Measurements from ENCODE around the gene MICOS13. TPM values are rescaled to one million over a fixed set of nuclear protein-coding genes. Genes with fewer than 3 reads are reported as not detected.

The MICOS13 gene
- total and polyA plus RNA-seq, 12 donors, result 122 to 658 (median 139) TPM

DNA sequence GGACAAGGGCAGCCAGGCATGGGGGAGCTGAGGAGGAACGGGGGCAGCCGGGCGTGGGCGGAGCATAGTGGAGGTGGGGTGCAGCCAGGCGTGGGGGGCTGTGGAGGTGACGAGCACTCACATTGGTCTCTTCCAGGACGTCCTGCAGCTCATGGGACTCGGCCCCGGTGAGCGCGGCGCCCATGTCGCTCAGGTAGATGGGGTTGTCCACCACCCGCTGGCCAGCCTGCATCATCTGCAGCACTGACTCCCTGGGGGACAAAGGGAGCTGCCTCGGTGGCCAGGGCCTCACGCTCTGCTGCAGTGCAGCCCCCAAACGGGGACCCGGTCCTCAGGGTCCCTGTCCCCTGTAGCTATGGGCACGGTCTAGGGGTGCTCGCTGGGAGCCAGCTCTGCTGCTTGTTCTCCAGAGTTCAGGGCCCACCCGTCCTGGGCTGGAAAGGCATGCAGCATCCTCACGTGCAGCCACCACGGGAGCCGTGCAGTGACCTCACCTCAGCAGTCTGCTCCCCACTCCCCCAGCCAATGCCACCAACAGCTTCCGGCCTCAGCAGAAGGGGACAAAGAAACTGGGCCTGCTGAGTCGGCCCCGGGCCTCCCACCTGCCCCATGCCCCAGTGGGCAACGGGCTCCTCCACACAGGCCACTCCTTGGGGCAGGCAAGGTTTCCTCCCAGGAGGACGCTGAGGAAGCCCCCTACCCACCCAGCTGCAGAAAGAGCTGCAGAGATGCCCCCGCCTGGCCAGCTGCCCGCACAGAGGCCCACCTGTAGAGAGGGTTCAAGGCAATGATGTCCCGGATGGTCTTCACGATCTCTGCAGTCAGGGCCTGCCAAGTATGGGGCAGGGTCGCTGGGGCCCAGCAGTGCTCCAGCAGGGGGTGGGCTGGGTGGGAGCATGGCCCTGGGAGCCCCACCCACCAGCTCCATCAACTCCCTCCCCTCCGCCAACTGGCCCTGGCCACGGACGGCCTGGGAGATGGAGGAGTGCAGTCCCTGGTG is 27.6 kb upstream of the MICOS13 start:
- Histone ChIP-seq H3K27me3 (no peaks in the 10 kb centered on the region), H3K4me1 (no peaks in the 10 kb centered on the region), H3K4me3 (no peak overlapping the region), H3K27ac (no peak overlapping the region), H3K9me3 (no peaks in the 10 kb centered on the region), H3K36me3 (peaks cover 0 to 100% (median 74%) of the 10 kb centered on the region in 9 donors)
- TF ChIP-seq, protein P1, sequence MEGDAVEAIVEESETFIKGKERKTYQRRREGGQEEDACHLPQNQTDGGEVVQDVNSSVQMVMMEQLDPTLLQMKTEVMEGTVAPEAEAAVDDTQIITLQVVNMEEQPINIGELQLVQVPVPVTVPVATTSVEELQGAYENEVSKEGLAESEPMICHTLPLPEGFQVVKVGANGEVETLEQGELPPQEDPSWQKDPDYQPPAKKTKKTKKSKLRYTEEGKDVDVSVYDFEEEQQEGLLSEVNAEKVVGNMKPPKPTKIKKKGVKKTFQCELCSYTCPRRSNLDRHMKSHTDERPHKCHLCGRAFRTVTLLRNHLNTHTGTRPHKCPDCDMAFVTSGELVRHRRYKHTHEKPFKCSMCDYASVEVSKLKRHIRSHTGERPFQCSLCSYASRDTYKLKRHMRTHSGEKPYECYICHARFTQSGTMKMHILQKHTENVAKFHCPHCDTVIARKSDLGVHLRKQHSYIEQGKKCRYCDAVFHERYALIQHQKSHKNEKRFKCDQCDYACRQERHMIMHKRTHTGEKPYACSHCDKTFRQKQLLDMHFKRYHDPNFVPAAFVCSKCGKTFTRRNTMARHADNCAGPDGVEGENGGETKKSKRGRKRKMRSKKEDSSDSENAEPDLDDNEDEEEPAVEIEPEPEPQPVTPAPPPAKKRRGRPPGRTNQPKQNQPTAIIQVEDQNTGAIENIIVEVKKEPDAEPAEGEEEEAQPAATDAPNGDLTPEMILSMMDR (IDR thresholded peaks at IDR 0.05), result no peak
- ATAC-seq, result peak in 1 of 8 donors; percentile 4
- 93 to 95% methylated on average over 37 of the region's 37 CpGs for WGBS, 2 donors
- no peak for DNase-seq
- intact Hi-C loops (cut with DNase I), result no loop called here

GRCh38 chr19:5706876-5707573 is 26.7 kb upstream of the MICOS13 start:
- no peaks in the 10 kb centered on the region for H3K27me3 ChIP-seq
- TF ChIP-seq, protein P1 (IDR thresholded peaks at IDR 0.05), result no peak
- DNase-seq, result no peak
- no peak overlapping the region for H3K27ac ChIP-seq
- 96% methylated on average over 35 of the region's 35 CpGs for WGBS, 2 donors
- intact Hi-C loops (cut with DNase I), result no loop called here
- H3K9me3 ChIP-seq, result no peaks in the 10 kb centered on the region
- H3K36me3 ChIP-seq, result peaks cover 0 to 94% (median 67%) of the 10 kb centered on the region in 9 donors
- no peak for ATAC-seq
- no peaks in the 10 kb centered on the region for H3K4me1 ChIP-seq
- no peak overlapping the region for H3K4me3 ChIP-seq

DNA sequence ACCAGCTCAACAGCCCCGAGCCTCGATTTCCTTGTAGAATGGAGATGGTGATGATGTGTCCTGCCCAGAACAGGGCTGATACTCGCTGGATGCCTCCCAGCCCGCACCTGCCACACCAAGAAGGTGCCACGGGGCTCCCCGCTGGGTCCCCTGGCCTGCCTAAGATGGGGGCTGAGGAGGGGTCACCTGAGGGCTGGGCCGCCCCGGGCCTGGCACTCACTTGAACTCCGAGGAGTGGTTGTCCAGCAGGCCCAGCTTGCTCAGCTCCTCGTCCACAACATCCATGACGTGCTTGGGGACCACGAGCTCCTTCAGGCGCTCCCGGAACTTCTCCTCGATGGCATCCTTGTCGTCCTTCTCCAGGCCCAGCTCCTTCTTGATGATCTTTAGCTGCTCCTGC is 25.2 kb upstream of the MICOS13 start:
- 84 to 85% methylated on average over 16 of the region's 16 CpGs for WGBS, 2 donors
- intact Hi-C loops (cut with DNase I), result no loop called here
- no peak overlapping the region for H3K4me3 ChIP-seq
- no peak overlapping the region for H3K27ac ChIP-seq
- no peaks in the 10 kb centered on the region for H3K4me1 ChIP-seq
- DNase-seq (no peak), ATAC-seq (peak in 2 of 8 donors; percentile 19 to 25)
- no peaks in the 10 kb centered on the region for H3K9me3 ChIP-seq
- TF ChIP-seq, protein P1 (IDR thresholded peaks at IDR 0.05), result no peak
- no peaks in the 10 kb centered on the region for H3K27me3 ChIP-seq
- peaks cover 0 to 89% (median 56%) of the 10 kb centered on the region in 9 donors for H3K36me3 ChIP-seq
